ENCODE data around the gene PTPRN2.

The PTPRN2 gene

GRCh38 chr7:158467562-158467961 is 120.1 kb downstream of the PTPRN2 start:
- Histone ChIP-seq H3K9me3 (ENCODE audit: control insufficient read depth, low read length) (no peaks in the 10 kb centered on the region), H3K79me2 (peaks cover 4% of the 10 kb centered on the region), H3K36me3 (ENCODE audit: control insufficient read depth, insufficient read depth, low read length) (no peaks in the 10 kb centered on the region), H3K4me2 (ENCODE audit: low read length) (no peak overlapping the region), H2AFZ (no peak overlapping the region), H3K4me3 (ENCODE audit: low read depth, low read length) (no peak overlapping the region), H3K9ac (no peak overlapping the region), H3K27ac (no peak overlapping the region), H3K27me3 (ENCODE audit: control insufficient read depth, insufficient read depth, low read length) (no peaks in the 10 kb centered on the region), H3K4me1 (no peaks in the 10 kb centered on the region)
- no peak for TF ChIP-seq CTCF (IDR thresholded peaks at IDR 0.05)

- H2AFZ ChIP-seq, result no peak overlapping the region
- TF ChIP-seq CTCF (IDR thresholded peaks at IDR 0.05), result no peak
Measured at GRCh38 chr7:158463317-158463716, 124.3 kb downstream of the PTPRN2 start.

GRCh38 chr7:158461824-158462223 is 125.8 kb downstream of the PTPRN2 start:
- Histone ChIP-seq H3K9ac (no peak overlapping the region), H3K27me3 (ENCODE audit: control insufficient read depth, insufficient read depth, low read length) (no peaks in the 10 kb centered on the region), H3K9me3 (ENCODE audit: control insufficient read depth, low read length) (no peaks in the 10 kb centered on the region), H3K4me1 (no peaks in the 10 kb centered on the region), H3K27ac (no peak overlapping the region), H2AFZ (no peak overlapping the region), H3K4me3 (ENCODE audit: low read depth, low read length) (no peak overlapping the region), H3K36me3 (ENCODE audit: control insufficient read depth, insufficient read depth, low read length) (no peaks in the 10 kb centered on the region), H3K4me2 (ENCODE audit: low read length) (no peak overlapping the region), H3K79me2 (peaks cover 4% of the 10 kb centered on the region)
- TF ChIP-seq CTCF (IDR thresholded peaks at IDR 0.05), result no peak

More at GRCh38 chr7:158463317-158463716, 124.3 kb downstream of the PTPRN2 start:
- no peak overlapping the region for H3K4me2 ChIP-seq (ENCODE audit: low read length)
- H3K27me3 ChIP-seq (ENCODE audit: control insufficient read depth, insufficient read depth, low read length), result no peaks in the 10 kb centered on the region
- H3K9me3 ChIP-seq (ENCODE audit: control insufficient read depth, low read length), result no peaks in the 10 kb centered on the region
- H3K4me3 ChIP-seq (ENCODE audit: low read depth, low read length), result no peak overlapping the region
- H3K4me1 ChIP-seq, result no peaks in the 10 kb centered on the region
- H3K36me3 ChIP-seq (ENCODE audit: control insufficient read depth, insufficient read depth, low read length), result no peaks in the 10 kb centered on the region
- H3K27ac ChIP-seq, result no peak overlapping the region
- H3K79me2 ChIP-seq, result peaks cover 4% of the 10 kb centered on the region
- H3K9ac ChIP-seq, result no peak overlapping the region

GRCh38 chr7:158460665-158461064 is 127.0 kb downstream of the PTPRN2 start:
- H3K9ac ChIP-seq, result no peak overlapping the region

More at GRCh38 chr7:158460665-158461064, 127.0 kb downstream of the PTPRN2 start:
- TF ChIP-seq CTCF (IDR thresholded peaks at IDR 0.05), result no peak
- Histone ChIP-seq H3K9me3 (ENCODE audit: control insufficient read depth, low read length) (no peaks in the 10 kb centered on the region), H3K4me1 (no peaks in the 10 kb centered on the region), H3K27me3 (ENCODE audit: control insufficient read depth, insufficient read depth, low read length) (no peaks in the 10 kb centered on the region), H3K36me3 (ENCODE audit: control insufficient read depth, insufficient read depth, low read length) (no peaks in the 10 kb centered on the region), H3K4me2 (ENCODE audit: low read length) (no peak overlapping the region), H3K27ac (no peak overlapping the region), H3K4me3 (ENCODE audit: low read depth, low read length) (no peak overlapping the region), H3K79me2 (peaks cover 10% of the 10 kb centered on the region), H2AFZ (no peak overlapping the region)

All from parathyroid adenoma (tissue), 2 donors.